ENCODE results near the gene NSMCE4A. TPM values are rescaled to one million over a fixed set of nuclear protein-coding genes. Genes with fewer than 3 reads are reported as not detected.
"Not testable (repeated sequence)": the region's sequence is repeated elsewhere in the genome, so short reads cannot be mapped to it uniquely, and the experiment has no call there.

NSMCE4A gene
- total RNA-seq, 3 donors from 2014 or later (not counting 1 experiment from before 2014, with no cell fraction given): 47.8 to 60.3 (median 47.9) TPM

DNA sequence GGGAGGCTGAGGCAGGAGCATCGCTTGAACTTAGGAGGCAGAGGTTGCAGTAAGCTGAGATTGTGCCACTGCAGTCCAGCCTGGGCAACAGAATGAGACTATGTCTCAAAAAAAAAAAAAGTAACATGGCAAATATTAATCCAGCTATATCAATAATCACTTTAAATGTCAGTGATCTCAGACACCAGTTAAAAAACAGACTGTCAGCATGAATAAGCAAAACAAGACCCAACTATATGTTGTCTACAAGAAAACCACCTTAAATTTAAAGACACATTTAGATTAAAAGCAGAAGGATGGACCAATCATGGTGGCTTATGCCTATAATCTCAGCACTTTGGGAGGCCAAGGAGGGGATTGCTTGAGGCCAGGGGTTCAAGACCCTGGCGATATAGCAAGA, 38.7 kb downstream of the NSMCE4A start:
- Mint-ChIP-seq H3K27me3 (ENCODE audit: low read depth in 2 of 2) (peaks cover 1 to 24% of the 10 kb centered on the region in 2 donors), H3K36me3 (no peaks in the 10 kb centered on the region), H3K4me1 (no peaks in the 10 kb centered on the region), H3K9me3 (no peaks in the 10 kb centered on the region), H3K27ac (no peak overlapping the region), H3K4me3 (no peak overlapping the region)
- no peak for DNase-seq
- WGBS (ENCODE audit: insufficient coverage): 93% methylated on average over 2 of the region's 2 CpGs
- H3K9me3 ChIP-seq (ENCODE audit: control insufficient read depth, insufficient read depth, low read length): no peaks in the 10 kb centered on the region
- H3K4me3 ChIP-seq (ENCODE audit: low read length): no peak overlapping the region
- no peaks in the 10 kb centered on the region for H3K4me1 ChIP-seq (ENCODE audit: control insufficient read depth, insufficient read depth, low read length)
- no peaks in the 10 kb centered on the region for H3K36me3 ChIP-seq (ENCODE audit: control insufficient read depth, insufficient read depth, low read length)
- no peaks in the 10 kb centered on the region for H3K27me3 ChIP-seq (ENCODE audit: control insufficient read depth, insufficient read depth, low read length)
- ATAC-seq: no peak
- intact Hi-C loops (cut with micrococcal nuclease): no loop called here
- no peak overlapping the region for H3K27ac ChIP-seq (ENCODE audit: low read length)
- no peak for TF ChIP-seq CTCF (IDR thresholded peaks at IDR 0.05)

DNA sequence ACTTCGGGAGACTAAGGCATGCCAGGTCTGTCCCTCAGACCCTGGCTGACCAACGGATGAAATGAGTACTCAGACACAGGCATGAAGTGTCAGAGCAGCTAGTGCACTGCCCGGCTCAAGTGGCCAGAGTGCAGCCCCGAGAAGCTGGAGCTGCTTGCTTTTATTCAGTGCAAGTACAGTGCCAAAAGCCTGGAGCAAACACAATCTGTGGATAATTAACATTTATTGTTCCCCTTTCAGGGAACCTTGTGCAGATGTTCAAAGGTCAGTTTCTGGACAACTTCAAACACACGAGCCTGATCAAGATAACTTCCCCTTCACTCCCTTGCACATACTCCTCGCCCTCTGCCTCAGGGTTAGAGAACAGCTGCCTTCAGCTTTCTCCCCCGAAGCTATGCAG, 39.3 kb downstream of the NSMCE4A start:
- H3K27ac ChIP-seq (ENCODE audit: low read length): no peak overlapping the region
- Mint-ChIP-seq H3K36me3 (no peaks in the 10 kb centered on the region), H3K27me3 (ENCODE audit: low read depth in 2 of 2) (peaks cover 0 to 24% of the 10 kb centered on the region in 2 donors), H3K27ac (no peak overlapping the region), H3K4me1 (no peaks in the 10 kb centered on the region), H3K9me3 (no peaks in the 10 kb centered on the region), H3K4me3 (no peak overlapping the region)
- DNase-seq: no peak
- intact Hi-C loops (cut with micrococcal nuclease): no loop called here
- H3K4me1 ChIP-seq (ENCODE audit: control insufficient read depth, insufficient read depth, low read length): no peaks in the 10 kb centered on the region
- no peak for ATAC-seq
- WGBS (ENCODE audit: insufficient coverage): 65% methylated on average over 7 of the region's 7 CpGs
- H3K27me3 ChIP-seq (ENCODE audit: control insufficient read depth, insufficient read depth, low read length): no peaks in the 10 kb centered on the region
- H3K9me3 ChIP-seq (ENCODE audit: control insufficient read depth, insufficient read depth, low read length): no peaks in the 10 kb centered on the region
- TF ChIP-seq CTCF (IDR thresholded peaks at IDR 0.05): no peak
- H3K36me3 ChIP-seq (ENCODE audit: control insufficient read depth, insufficient read depth, low read length): no peaks in the 10 kb centered on the region
- no peak overlapping the region for H3K4me3 ChIP-seq (ENCODE audit: low read length)

GRCh38 chr10:121930268-121931085, 44.5 kb downstream of the NSMCE4A start:
- H3K36me3 Mint-ChIP-seq; H3K27me3 ChIP-seq (ENCODE audit: control insufficient read depth, insufficient read depth, low read length); H3K36me3 ChIP-seq (ENCODE audit: control insufficient read depth, insufficient read depth, low read length); DNase-seq; intact Hi-C loops (cut with micrococcal nuclease); H3K4me3 ChIP-seq (ENCODE audit: low read length); H3K27me3 Mint-ChIP-seq (ENCODE audit: low read depth in 2 of 2); ATAC-seq; H3K27ac ChIP-seq (ENCODE audit: low read length); H3K9me3 ChIP-seq (ENCODE audit: control insufficient read depth, insufficient read depth, low read length); H3K9me3 Mint-ChIP-seq; H3K4me1 ChIP-seq (ENCODE audit: control insufficient read depth, insufficient read depth, low read length): not testable (repeated sequence)
- Mint-ChIP-seq H3K4me3 (peak overlapping the region; percentile 26), H3K4me1 (peaks cover 21 to 24% of the 10 kb centered on the region in 2 donors), H3K27ac (peak overlapping the region; percentile 48 to 53)
- 96% methylated on average over 11 of the region's 11 CpGs for WGBS (ENCODE audit: insufficient coverage)

- H3K9me3 Mint-ChIP-seq; H3K4me3 ChIP-seq (ENCODE audit: low read length); ATAC-seq; H3K9me3 ChIP-seq (ENCODE audit: control insufficient read depth, insufficient read depth, low read length); H3K36me3 Mint-ChIP-seq; H3K4me1 ChIP-seq (ENCODE audit: control insufficient read depth, insufficient read depth, low read length); H3K27me3 ChIP-seq (ENCODE audit: control insufficient read depth, insufficient read depth, low read length); DNase-seq; H3K27me3 Mint-ChIP-seq (ENCODE audit: low read depth in 2 of 2); H3K36me3 ChIP-seq (ENCODE audit: control insufficient read depth, insufficient read depth, low read length); H3K27ac ChIP-seq (ENCODE audit: low read length): not testable (repeated sequence)
- peak overlapping the region; percentile 48 to 53 for H3K27ac Mint-ChIP-seq
- WGBS (ENCODE audit: insufficient coverage): 96% methylated on average over 13 of the region's 14 CpGs
- peak overlapping the region; percentile 49 for H3K4me3 Mint-ChIP-seq
- peaks cover 26 to 31% of the 10 kb centered on the region in 2 donors for H3K4me1 Mint-ChIP-seq
- intact Hi-C loops (cut with micrococcal nuclease): loop anchor here (5.0 kb wide), 1 partner anchor 1077 kb away; the partner anchor contains the start of gene WDR11
Observed at GRCh38 chr10:121929585-121930267, 45.3 kb downstream of the NSMCE4A start.

Data from natural killer cell (primary cell).